Mammary epithelial cell (primary cell): ENCODE measurements around the gene ROPN1.
"Not testable (repeated sequence)": the region's sequence is repeated elsewhere in the genome, so short reads cannot be mapped to it uniquely, and the experiment has no call there.

ENCODE experiments used
- CTCF ChIP-seq, 2 donors: IDR thresholded peaks in 1 of 2; conservative IDR thresholded peaks in 1 of 2; 2 replicates each; pipeline ENCODE4 v1.5.1; 2011 to 2012; ENCODE audit warnings: inconsistent platforms in 2 of 2, low read length in 2 of 2, mild to moderate bottlenecking in 2 of 2, control low read depth in 1 of 2, low read depth in 1 of 2; ENCODE audit not compliant: insufficient read depth in 1 of 2; ENCODE audit errors: extremely low read depth in 1 of 2
- EZH2 ChIP-seq: IDR thresholded peaks from 2 replicates; pipeline ENCODE4 v1.6.1; 2012; ENCODE audit warnings: low read length, inconsistent platforms, borderline replicate concordance

- TF ChIP-seq CTCF (conservative IDR thresholded peaks at IDR 0.05 in 1 of 2, IDR thresholded peaks at IDR 0.05 in 1 of 2; ENCODE audit: extremely low read depth in 1 of 2, insufficient read depth in 1 of 2, low read depth in 1 of 2, low read length in 2 of 2); EZH2: not testable (repeated sequence)
Observed at GRCh38 chr3:124023531-124023930, 31.6 kb upstream of the ROPN1 start.
